ENCODE results near the gene SDR9C7. TPM values are rescaled to one million over a fixed set of nuclear protein-coding genes. Genes with fewer than 3 reads are reported as not detected.
"Not testable (repeated sequence)": the region's sequence is repeated elsewhere in the genome, so short reads cannot be mapped to it uniquely, and the experiment has no call there.

Gene SDR9C7
- total and polyA plus RNA-seq, 2 donors: 0.16 TPM; not detected in 1

DNA sequence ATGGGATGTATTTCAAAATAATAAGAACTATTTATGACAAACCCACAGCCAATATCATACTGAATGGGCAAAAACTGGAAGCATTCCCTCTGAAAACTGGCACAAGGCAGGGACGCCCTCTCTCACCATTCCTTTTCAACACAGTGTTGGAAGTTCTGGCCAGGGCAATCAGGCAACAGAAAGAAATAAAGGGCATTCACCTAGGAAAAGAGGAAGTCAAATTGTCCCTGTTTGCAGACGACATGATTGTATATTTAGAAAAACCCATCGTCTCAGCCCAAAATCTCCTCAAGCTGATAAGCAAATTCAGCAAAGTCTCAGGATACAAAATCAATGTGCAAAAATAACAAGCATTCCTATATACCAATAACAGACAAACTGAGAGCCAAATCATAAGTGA is 42.3 kb downstream of the SDR9C7 start:
- not testable (repeated sequence) for DNase-seq (ENCODE audit: extremely low spot score); H3K4me1 ChIP-seq (ENCODE audit: insufficient read depth); H3K36me3 ChIP-seq (ENCODE audit: insufficient read depth); H3K27ac ChIP-seq (ENCODE audit: low read depth); H3K4me3 ChIP-seq (ENCODE audit: low read depth, low read length)
- WGBS: 63% methylated on average over 3 of the region's 3 CpGs

DNA sequence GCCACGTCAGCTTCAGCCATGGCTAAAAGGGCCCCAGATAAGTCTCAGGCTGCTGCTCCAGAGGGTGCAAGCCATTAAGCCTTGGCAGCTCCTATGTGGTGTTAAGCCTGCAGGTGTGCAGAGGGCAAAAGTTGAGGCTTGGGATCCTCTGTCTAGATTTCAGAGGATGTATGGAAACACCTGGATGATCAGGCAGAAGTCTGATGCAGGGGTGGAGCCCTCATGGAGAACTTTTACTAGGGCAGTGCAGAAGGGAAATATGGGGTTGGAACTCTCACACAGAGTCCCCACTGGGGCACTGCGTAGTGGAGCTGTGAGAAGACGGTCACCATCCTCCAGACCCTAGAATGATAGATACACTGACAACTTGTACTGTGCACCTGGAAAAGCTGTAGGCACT is 47.9 kb downstream of the SDR9C7 start:
- no peak overlapping the region for H3K4me3 ChIP-seq (ENCODE audit: low read depth, low read length)
- H3K36me3 ChIP-seq (ENCODE audit: insufficient read depth): no peaks in the 10 kb centered on the region
- 39% methylated on average over 3 of the region's 3 CpGs for WGBS
- no peaks in the 10 kb centered on the region for H3K4me1 ChIP-seq (ENCODE audit: insufficient read depth)
- no peak for DNase-seq (ENCODE audit: extremely low spot score)
- H3K27ac ChIP-seq (ENCODE audit: low read depth): no peak overlapping the region

GRCh38 chr12:56885316-56885715 is 48.9 kb downstream of the SDR9C7 start:
- WGBS: 91% methylated on average over 1 of the region's 1 CpG
- no peaks in the 10 kb centered on the region for H3K36me3 ChIP-seq (ENCODE audit: insufficient read depth)
- H3K4me1 ChIP-seq (ENCODE audit: insufficient read depth): no peaks in the 10 kb centered on the region
- H3K27ac ChIP-seq (ENCODE audit: low read depth): no peak overlapping the region
- DNase-seq (ENCODE audit: extremely low spot score): no peak
- no peak overlapping the region for H3K4me3 ChIP-seq (ENCODE audit: low read depth, low read length)

DNA sequence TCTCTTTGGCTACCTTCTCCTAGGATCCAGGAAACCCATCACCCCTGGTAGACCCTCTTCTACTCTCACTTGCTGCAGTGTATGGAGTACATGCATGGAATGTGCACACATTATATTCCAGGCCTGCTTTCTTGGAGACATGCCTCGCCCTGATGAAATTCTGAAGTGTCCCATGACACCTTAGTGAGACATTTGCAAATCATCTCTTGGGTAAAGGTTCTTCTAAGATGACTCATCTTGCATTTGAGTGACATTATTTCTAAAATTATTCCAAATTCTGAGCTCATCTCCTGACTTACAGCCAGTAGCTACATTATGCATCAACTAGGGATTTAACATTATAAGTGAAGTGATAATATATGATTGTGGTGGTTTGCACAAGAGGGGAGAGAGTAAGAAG is 49.8 kb downstream of the SDR9C7 start:
- H3K4me1 ChIP-seq (ENCODE audit: insufficient read depth): no peaks in the 10 kb centered on the region
- no peaks in the 10 kb centered on the region for H3K36me3 ChIP-seq (ENCODE audit: insufficient read depth)
- H3K4me3 ChIP-seq (ENCODE audit: low read depth, low read length): no peak overlapping the region
- H3K27ac ChIP-seq (ENCODE audit: low read depth): no peak overlapping the region
- WGBS: 48% methylated on average over 1 of the region's 1 CpG
- no peak for DNase-seq (ENCODE audit: extremely low spot score)

- DNase-seq (ENCODE audit: extremely low spot score); H3K4me3 ChIP-seq (ENCODE audit: low read depth, low read length); H3K36me3 ChIP-seq (ENCODE audit: insufficient read depth); H3K4me1 ChIP-seq (ENCODE audit: insufficient read depth); H3K27ac ChIP-seq (ENCODE audit: low read depth): not testable (repeated sequence)
- 87% methylated on average over 3 of the region's 3 CpGs for WGBS
Observed at GRCh38 chr12:56882407-56882806, 51.8 kb downstream of the SDR9C7 start.

DNA sequence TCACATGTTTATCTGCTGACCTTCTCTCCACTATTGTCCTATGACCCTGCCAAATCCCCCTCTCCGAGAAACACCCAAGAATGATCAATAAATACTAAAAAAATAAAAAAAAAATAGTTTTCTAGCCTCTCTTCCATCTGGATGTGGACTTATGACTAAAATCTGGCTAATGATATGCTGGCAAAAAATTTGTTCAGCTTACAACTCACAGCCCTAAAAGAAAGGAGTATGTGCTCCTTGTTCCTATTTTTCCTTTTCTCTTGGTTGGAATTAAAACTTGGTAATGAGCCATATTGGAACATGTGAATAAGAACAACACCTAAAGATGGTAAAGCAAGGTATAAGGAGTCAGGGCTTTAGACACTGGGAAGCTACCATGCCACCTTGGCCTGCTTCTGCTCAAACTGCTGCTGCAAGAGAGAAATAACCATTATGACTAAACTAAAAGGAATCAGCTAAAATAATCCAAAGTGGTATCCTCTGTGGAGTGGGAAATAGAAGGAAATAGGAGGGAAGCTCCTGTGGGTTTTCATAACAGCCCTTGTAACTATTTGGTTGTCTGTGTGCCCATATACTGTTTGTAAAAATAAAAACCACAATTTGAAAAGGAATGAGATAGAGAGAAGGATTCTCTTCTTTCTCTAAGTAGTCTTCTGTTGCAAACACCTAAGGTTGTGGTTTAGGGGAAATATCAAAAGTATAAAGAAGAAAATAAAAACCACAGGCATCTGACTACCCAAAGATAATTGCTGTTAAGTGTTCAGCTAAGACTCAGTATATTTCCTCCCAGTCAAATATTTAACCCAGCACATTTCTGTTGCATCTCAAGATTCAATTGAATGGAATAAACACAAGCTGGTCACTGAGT is 53.8 kb downstream of the SDR9C7 start:
- DNase-seq (ENCODE audit: extremely low spot score): no peak
- H3K27ac ChIP-seq (ENCODE audit: low read depth): no peak overlapping the region
- WGBS: 75% methylated on average over 1 of the region's 1 CpG
- H3K36me3 ChIP-seq (ENCODE audit: insufficient read depth): no peaks in the 10 kb centered on the region
- no peaks in the 10 kb centered on the region for H3K4me1 ChIP-seq (ENCODE audit: insufficient read depth)
- no peak overlapping the region for H3K4me3 ChIP-seq (ENCODE audit: low read depth, low read length)

DNA sequence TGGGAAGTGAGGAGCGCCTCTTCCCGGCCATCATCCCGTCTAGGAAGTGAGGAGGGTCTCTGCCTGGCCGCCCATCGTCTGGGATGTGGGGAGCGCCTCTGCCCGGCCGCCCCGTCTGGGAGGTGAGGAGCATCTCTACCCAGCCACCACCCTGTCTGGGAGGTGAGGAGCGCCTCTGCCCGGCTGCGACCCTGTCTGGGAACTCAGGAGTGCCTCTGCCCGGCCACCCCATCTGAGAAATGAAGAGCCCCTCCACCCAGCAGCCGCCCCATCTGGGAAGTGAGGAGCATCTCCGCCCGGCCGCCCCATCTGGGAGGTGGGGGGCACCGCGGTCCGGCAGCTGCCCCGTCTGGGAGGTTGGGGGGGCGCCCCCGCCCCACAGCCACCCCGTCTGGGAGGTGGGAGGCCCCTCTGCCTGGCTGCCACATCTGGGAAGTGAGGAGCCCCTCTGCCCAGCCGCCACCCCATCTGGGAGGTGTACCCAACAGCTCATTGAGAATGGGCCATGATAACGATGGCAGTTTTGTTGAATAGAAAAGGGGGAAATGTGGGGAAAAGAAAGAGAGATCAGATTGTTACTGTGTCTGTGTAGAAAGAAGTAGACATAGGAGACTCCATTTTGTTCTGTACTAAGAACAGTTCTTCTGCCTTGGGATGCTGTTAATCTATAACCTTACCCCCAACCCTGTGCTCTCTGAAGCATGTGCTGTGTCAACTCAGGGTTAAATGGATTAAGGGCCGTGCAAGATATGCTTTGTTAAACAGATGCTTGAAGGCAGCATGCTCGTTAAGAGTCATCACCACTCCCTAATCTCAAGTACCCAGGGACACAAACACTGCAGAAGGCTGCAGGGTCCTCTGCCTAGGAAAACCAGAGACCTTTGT is 54.7 kb downstream of the SDR9C7 start:
- WGBS: 83% methylated on average over 28 of the region's 28 CpGs
- not testable (repeated sequence) for H3K4me3 ChIP-seq (ENCODE audit: low read depth, low read length); DNase-seq (ENCODE audit: extremely low spot score); H3K36me3 ChIP-seq (ENCODE audit: insufficient read depth); H3K27ac ChIP-seq (ENCODE audit: low read depth); H3K4me1 ChIP-seq (ENCODE audit: insufficient read depth)

DNA sequence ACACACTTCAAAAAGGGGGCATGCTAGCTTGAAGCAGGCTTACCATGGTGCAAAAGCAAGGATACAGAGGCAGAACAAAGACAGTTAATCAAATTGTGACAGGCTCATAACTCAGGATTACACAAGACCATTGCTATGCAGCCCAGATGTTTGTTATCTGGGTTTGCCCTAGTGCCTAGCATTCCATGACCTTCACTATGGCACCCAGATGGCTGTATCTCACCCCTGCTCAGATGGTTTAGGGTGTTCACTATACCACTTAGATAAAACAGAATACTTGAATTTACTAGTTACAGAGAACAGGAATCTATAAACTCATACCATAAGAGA is 56.2 kb downstream of the SDR9C7 start:
- no peak for DNase-seq (ENCODE audit: extremely low spot score)
- Histone ChIP-seq H3K4me1 (ENCODE audit: insufficient read depth) (no peaks in the 10 kb centered on the region), H3K27ac (ENCODE audit: low read depth) (no peak overlapping the region), H3K36me3 (ENCODE audit: insufficient read depth) (no peaks in the 10 kb centered on the region), H3K4me3 (ENCODE audit: low read depth, low read length) (no peak overlapping the region)

GRCh38 chr12:56877195-56878009 is 56.8 kb downstream of the SDR9C7 start:
- WGBS: 28% methylated on average over 1 of the region's 1 CpG
- no peak overlapping the region for H3K4me3 ChIP-seq (ENCODE audit: low read depth, low read length)

GRCh38 chr12:56874821-56875220 is 59.4 kb downstream of the SDR9C7 start:
- whole genome bisulfite sequencing: 70% methylated on average over 1 of the region's 1 CpG
- H3K4me1 ChIP-seq (ENCODE audit: insufficient read depth): no peaks in the 10 kb centered on the region
- H3K4me3 ChIP-seq (ENCODE audit: low read depth, low read length): no peak overlapping the region
- DNase-seq (ENCODE audit: extremely low spot score): no peak
- no peaks in the 10 kb centered on the region for H3K36me3 ChIP-seq (ENCODE audit: insufficient read depth)
- no peak overlapping the region for H3K27ac ChIP-seq (ENCODE audit: low read depth)

More at GRCh38 chr12:56877195-56878009, 56.8 kb downstream of the SDR9C7 start:
- no peak for DNase-seq (ENCODE audit: extremely low spot score)
- Histone ChIP-seq H3K27ac (ENCODE audit: low read depth) (no peak overlapping the region), H3K4me1 (ENCODE audit: insufficient read depth) (no peaks in the 10 kb centered on the region), H3K36me3 (ENCODE audit: insufficient read depth) (no peaks in the 10 kb centered on the region)

DNA sequence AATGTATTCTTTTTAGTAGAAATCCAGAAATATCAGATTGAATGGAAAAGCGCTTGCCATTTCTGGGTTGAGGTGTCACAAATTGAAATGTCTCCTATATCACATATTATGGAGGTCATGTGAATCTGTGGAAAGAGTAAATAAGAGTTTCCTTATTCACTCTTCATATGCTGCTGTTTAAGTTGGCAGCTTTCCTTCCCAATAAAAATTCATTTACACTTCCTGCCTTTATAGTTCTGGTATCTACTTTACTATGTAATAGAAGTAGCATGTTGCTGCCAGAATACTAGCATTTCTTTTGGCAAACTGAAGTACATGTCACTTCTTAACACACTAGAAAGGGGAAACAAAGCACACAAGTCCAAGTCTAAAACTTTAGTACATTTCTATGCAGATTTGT is 60.8 kb downstream of the SDR9C7 start:
- no peaks in the 10 kb centered on the region for H3K4me1 ChIP-seq (ENCODE audit: insufficient read depth)
- WGBS: 98% methylated on average over 1 of the region's 1 CpG
- H3K27ac ChIP-seq (ENCODE audit: low read depth): no peak overlapping the region
- H3K36me3 ChIP-seq (ENCODE audit: insufficient read depth): no peaks in the 10 kb centered on the region
- H3K4me3 ChIP-seq (ENCODE audit: low read depth, low read length): no peak overlapping the region
- no peak for DNase-seq (ENCODE audit: extremely low spot score)
